Activated T-cell treated with anti-CD3 and anti-CD28 coated beads, Interleukin-2, amount 50 U/mL, for 1 hour (primary cell): Measurements from ENCODE around the gene OIT3.
"Not testable (repeated sequence)": the region's sequence is repeated elsewhere in the genome, so short reads cannot be mapped to it uniquely, and the experiment has no call there.

Source experiments
- DNase-seq: peaks from one replicate; pipeline ENCODE4 v3.0.0-alpha.2; 2020

OIT3 gene

DNA sequence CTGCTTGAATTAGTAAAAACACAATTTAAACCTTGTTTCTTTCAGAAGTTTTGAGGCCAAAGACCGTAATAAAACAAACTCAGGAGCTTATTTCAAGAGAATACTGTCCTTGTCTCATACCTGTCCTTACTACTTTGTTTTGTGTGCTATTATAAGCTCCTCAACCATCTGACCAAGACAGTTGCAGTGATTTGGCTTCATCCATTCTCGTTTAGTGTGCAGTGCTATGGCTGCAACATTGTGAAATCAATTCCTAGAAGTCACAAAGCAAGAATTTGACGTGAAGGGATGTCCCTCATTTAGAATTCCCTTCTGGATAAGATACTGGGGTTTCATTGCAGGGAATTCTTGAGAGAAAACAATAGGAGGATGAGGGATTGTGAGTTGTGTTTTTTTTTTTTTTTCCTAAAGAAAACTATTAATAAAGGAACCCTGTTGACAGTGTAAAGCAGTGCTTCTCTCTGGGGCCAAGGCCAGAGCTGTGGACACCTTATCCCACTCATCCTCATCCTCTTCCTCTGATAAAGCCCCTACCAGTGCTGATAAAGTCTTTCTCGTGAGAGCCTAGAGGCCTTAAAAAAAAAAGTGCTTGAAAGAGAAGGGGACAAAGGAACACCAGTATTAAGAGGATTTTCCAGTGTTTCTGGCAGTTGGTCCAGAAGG, at the start of gene OIT3:
Gene OIT3, plus strand, starts transcription at position 604 of the 663 bp plus-strand sequence. CDS start 60 bp downstream, outside the sequence.
- no peak for DNase-seq

DNA sequence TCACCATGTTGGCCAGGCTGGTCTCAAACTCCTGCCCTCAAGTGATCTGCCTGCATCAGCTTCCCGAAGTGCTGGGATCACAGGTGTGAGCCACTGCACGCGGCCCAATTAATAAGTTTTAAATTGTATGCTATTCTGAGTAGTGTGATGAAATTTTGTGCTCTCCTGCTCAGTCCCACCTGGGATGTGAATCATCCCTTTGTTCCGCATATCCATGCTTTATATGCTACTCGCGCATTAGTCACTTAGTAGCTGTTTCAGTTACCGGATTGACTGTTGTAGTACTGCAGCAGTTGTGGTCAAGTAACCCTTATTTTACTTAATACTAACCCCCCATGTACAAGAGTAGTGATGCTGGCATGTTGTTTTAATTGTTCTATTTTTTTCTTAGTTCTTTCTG, 47.3 kb upstream of the OIT3 start:
- DNase-seq = no peak

DNA sequence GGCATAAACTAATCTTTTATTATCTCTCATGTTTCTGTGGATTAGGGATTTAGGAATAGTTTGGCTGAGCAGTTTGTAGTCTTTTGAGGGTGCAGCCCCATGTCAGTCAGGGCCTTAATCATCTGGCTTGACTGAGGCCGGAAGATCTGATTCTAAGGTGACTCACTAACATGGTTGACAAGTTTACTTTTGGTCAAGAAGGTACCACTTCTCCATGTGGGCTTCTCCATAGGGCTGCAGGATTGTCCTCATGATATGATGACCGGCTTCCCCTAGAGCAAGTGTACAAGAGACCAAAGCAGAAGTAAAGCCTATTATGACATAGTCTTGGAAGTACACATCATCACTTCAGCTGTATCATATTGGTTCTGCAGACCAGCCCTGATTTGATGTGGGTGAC, 45.9 kb upstream of the OIT3 start:
- DNase-seq = no peak

- DNase-seq = no peak
These were observed 42.7 kb upstream of the OIT3 start for GRCh38 chr10:72850861-72851260.

DNA sequence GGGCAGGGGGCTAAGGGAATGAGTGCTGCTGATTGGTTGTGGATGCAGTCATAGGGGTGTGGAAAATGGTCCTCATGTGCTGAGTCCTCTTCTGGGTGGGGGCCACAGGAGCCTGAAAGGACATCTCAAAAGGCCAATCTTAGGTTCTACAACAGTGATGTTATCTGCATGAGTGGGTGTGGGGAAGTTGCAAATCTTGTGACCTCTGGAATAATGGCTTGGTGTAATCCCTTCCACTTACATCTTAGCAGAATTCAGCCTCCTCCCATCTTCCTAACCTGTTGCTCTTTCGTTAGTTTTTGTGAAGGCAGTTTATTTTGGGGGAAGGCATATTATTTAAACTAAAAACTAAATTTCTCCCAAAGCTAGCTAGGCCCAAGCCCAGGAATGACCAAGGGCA, 42.0 kb upstream of the OIT3 start:
- DNase-seq = no peak

- no peak for DNase-seq
These were observed 41.0 kb upstream of the OIT3 start for GRCh38 chr10:72852508-72852907.

GRCh38 chr10:72855129-72855528, 38.4 kb upstream of the OIT3 start:
- no peak for DNase-seq

DNA sequence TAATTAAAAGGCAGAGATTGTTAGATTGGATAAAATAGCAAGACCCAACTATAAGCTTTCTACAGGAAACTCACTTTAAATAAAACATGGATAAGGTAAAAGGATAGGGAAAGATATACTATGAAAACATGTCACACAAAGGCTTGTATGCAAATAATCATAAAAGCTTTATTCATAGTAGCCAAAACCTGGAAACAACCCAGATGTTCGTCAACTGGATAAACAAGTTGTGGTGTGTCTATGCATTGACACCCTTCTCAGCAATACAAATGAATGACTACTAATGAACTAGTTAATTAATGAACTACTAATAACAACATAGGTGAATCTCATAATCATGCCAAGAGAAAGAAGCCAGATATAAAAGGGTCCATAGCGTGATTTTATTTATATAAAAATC, 37.7 kb upstream of the OIT3 start:
- DNase-seq = no peak

DNA sequence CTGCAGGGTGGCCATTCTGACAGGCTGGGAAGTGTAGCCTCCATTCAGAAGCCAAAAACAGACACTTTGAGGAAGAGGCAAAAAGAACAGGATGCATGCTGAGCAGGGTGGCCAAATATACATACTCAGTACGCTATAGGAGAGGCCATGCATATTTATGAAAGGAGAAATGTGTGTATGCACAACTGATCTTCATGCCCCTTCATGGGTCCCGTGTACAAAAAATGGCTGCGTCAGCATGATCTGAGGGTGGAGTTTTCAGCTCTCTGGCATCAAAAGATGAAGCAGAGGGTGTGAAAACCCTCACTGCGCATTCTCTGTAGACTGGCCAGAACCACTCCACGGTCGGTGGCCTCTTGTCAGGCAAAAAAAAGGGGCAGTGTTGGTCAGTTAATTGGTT, 35.5 kb upstream of the OIT3 start:
- DNase-seq = no peak

DNA sequence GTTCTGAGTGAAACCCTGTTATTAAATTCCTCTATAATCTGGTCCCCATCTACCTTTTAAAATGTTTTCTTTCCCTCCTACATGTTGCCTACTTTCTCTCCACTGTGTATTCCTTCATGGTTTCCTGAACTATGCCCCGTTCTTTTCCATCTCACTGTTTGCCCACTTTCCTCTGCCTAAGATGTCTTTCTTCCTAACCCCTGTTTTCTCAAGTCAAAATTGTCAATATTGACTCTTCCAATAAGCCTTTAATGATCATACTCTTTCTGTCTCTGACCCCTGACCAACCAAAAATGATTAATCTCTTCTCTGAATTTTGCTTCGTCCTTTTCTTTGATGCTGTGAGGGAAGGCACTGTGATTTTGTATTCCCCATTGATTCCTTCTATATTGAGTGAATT, 30.6 kb upstream of the OIT3 start:
- DNase-seq = no peak

DNA sequence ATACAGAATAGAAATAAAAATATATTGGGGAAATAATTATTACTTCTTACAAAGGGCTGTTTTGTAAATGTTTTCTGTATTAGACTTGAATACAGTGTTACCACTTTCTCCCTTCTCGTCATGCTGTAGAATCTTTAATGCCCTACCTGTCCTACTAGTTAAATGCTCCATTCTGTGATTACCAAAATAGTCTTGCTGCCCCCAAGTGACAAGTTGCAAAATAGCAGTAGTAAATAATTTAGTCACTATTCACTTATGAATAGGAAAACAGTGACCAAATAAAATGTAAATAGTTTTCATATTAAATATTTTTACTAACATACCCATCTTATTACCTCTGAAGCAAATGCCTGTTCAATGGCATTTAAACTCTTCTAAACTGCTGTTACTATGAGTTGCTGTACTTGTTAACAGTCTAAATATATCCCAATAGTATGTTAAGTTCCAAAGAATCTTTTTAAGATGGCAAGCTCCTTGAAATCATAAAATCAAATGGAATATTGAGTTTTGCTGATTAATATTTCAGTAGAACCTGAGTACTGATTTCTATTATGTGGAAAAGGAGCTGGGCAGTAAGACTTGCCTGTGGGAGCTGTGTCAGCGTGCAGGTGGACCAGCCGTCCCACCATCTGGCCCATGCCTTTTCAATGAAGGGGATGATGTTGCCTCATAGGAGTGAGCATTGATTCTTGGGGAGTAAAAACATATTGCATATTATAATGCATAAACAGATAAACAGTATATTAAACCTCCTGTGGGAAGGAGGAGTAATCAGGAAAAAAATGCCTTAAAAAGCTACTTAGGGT, 18.1 kb upstream of the OIT3 start:
- DNase-seq = no peak

GRCh38 chr10:72879245-72879644, 14.3 kb upstream of the OIT3 start:
- no peak for DNase-seq

DNA sequence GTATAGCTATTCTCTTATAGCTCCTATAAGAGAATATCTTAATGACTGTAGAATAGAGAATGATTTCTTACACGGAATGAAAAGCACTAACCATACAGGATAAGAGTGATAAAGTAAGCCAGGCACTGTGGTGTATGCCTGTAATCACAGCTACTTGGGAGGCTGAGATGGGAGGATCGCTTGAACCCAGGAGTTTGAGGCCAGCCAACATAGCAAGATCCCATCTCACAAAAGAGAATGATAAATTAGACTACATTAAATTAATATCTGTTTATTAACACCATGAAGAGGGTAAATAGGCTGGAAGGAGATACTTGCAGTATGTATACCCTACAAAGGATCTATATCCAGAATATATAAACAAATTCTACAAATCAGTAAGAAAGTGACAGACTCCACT, 12.2 kb upstream of the OIT3 start:
- no peak for DNase-seq

- DNase-seq = no peak
These were observed 9.7 kb upstream of the OIT3 start for GRCh38 chr10:72883861-72884260.

DNA sequence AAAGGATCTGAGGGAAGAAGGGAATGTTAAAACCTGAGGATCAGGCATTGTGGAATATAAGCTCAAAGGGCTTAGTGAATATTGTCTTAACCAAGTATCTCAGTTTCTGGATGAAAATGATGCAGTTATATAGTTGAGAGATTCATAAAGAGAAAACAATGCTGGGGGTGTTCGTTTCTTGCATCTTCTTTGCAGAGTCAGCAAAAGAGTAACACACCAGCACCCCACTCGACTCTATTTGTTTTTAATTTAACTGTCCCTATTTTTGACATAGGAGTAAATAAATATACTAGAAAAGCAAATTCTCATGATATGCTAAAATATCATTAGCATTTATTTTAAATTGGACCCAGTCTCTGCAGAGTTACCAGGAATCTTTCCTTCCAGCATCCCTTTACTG, 7.6 kb upstream of the OIT3 start:
- no peak for DNase-seq

DNA sequence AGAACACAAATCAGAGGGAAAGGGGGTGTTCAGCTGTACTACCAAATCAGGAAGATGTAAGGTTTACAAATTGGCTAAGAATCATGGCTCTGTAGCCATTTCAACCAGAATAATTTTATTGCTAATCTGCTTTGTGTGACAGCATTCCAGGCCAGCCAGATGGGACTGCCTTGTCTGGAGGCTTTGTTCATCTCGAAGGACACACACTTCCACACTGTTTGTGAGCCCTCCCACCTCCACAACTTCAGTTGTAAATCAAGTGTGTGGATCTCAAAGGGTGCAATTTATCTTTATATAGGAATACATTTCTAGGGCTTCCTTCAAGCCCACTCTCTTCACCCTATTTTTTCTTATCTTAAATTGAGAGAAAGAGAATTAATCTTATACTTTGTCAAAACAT, 6.9 kb upstream of the OIT3 start:
- no peak for DNase-seq

DNA sequence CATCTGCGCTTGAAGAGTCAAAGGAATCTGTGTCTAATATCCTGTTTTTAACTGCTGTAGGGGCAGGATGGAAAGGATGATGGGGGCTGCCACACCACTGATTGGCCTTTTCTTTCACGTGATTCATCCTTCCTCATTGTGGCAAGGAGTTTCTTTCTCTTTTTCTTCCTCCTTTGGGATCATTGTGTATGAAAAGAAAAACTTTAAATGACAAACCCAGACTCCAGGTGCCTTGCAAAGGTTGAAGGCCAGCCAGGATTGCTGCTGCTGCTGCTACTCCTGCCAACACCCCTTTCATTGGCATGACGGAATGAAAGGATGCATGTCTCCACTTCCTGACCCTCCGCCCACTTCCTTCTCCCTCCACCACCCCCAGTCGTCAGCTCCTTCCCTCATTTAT, 6.5 kb upstream of the OIT3 start:
- DNase-seq = no peak

- no peak for DNase-seq
These were observed 5.3 kb upstream of the OIT3 start for GRCh38 chr10:72888151-72888638.

GRCh38 chr10:72889391-72889831, 4.1 kb upstream of the OIT3 start:
- no peak for DNase-seq

DNA sequence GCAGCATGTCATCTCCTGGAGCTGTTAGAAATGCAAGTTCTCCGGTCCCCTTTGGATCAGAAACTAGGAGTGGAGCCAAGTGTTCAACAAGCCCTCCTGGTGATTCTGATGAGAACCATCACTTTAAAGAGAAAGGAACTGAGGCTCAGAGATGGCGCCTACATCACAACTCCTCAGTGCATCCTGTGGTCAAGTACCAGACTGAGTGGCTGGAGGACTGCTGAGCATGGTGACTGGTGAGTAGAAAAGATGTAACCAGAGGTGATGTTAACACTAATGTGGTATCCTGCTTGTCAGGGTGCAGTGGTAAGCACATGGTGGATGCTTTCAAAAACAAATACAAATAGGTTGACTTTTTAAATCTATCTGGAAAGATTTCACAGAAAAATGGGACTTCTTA, 3.5 kb upstream of the OIT3 start:
- no peak for DNase-seq

- DNase-seq = no peak
These were observed 1.8 kb downstream of the OIT3 start for GRCh38 chr10:72895236-72895850.

- no peak for DNase-seq
These were observed 5.1 kb downstream of the OIT3 start for GRCh38 chr10:72898616-72899015.

DNA sequence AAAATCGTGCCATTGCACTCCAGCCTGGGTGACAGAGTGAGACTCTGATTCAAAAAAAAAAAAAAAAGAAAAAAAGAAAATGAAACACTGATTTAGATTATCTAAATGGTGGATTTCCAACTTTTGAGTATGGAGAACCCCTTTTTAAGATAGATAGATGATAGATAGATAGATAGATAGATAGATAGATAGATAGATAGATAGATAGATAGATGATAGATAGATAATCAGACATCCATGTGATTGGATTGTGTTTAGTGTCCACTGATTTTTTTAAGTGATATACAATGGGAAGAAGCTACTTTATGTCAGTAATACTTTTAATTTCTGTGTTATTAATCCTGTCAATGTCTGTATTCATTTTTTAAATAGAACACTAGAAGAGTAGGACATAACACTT, 6.0 kb downstream of the OIT3 start:
- no peak for DNase-seq

DNA sequence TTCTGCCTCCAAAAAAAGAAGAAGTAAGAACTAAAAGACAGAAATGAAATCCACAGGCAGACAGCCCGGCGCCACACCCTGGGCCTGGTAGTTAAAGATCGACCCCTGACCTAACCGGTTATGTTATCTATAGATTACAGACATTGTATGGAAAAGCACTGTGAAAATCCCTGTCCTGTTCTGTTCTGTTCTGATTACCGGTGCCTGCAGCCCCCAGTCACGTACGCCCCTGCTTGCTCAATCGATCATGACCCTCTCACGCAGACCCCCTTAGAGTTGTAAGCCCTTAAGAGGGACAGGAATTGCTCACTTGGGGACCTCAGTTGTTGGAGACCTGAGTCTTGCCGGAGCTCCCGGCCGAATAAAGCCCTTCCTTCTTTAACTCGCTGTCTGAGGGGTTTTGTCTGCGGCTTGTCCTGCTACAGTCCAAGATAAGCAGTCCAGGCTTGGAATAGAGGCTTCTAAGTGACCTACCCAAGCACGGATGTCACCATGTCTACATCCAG, 10.5 kb downstream of the OIT3 start:
- DNase-seq = not testable (repeated sequence)
